ENCODE measurements around the gene PIM3.

The PIM3 gene

DNA sequence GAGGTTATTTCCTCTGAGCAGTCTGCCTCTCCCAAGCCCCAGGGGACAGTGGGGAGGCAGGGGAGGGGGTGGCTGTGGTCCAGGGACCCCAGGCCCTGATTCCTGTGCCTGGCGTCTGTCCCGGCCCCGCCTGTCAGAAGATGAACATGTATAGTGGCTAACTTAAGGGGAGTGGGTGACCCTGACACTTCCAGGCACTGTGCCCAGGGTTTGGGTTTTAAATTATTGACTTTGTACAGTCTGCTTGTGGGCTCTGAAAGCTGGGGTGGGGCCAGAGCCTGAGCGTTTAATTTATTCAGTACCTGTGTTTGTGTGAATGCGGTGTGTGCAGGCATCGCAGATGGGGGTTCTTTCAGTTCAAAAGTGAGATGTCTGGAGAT lies 3.1 kb downstream of the PIM3 start:
- Histone ChIP-seq H3K36me3 (ENCODE audit: low read length) (no peaks in the 10 kb centered on the region; the same call in 1 of the 2 replicates), H3K4me2 (ENCODE audit: low read depth, low read length, poor library complexity, severe bottlenecking) (no peak overlapping the region), H3K79me2 (ENCODE audit: insufficient read depth, low read length) (peaks cover 31% of the 10 kb centered on the region), H3K9me3 (ENCODE audit: insufficient read depth, low read length) (no peaks in the 10 kb centered on the region), H2AFZ (ENCODE audit: low read depth, low read length, severe bottlenecking) (no peak overlapping the region), H3K4me3 (ENCODE audit: insufficient read depth, low read length, poor library complexity, severe bottlenecking) (no peak overlapping the region), H3K9ac (ENCODE audit: low read length) (no peak overlapping the region), H4K20me1 (ENCODE audit: low read depth, low read length) (peaks cover 3% of the 10 kb centered on the region; the same call in 1 of the 2 replicates), H3K9me2 (replicated peaks; ENCODE audit: insufficient read depth, low read length) (no peaks in the 10 kb centered on the region), H3K27me3 (ENCODE audit: low read length) (no peaks in the 10 kb centered on the region), H3F3A (ENCODE audit: insufficient read depth) (0 out of 2 replicates have a peak, but pooled peaks cover 4% of the 10 kb centered on the region), H3K27ac (ENCODE audit: low read depth, low read length) (no peak overlapping the region)
- no peak for TF ChIP-seq EZH2phosphoT487 (conservative IDR thresholded peaks at IDR 0.05; ENCODE audit: low read length)
- TF ChIP-seq, protein P1, sequence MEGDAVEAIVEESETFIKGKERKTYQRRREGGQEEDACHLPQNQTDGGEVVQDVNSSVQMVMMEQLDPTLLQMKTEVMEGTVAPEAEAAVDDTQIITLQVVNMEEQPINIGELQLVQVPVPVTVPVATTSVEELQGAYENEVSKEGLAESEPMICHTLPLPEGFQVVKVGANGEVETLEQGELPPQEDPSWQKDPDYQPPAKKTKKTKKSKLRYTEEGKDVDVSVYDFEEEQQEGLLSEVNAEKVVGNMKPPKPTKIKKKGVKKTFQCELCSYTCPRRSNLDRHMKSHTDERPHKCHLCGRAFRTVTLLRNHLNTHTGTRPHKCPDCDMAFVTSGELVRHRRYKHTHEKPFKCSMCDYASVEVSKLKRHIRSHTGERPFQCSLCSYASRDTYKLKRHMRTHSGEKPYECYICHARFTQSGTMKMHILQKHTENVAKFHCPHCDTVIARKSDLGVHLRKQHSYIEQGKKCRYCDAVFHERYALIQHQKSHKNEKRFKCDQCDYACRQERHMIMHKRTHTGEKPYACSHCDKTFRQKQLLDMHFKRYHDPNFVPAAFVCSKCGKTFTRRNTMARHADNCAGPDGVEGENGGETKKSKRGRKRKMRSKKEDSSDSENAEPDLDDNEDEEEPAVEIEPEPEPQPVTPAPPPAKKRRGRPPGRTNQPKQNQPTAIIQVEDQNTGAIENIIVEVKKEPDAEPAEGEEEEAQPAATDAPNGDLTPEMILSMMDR (IDR thresholded peaks at IDR 0.05; ENCODE audit: insufficient read depth, low read length, poor library complexity, severe bottlenecking) = no peak

DNA sequence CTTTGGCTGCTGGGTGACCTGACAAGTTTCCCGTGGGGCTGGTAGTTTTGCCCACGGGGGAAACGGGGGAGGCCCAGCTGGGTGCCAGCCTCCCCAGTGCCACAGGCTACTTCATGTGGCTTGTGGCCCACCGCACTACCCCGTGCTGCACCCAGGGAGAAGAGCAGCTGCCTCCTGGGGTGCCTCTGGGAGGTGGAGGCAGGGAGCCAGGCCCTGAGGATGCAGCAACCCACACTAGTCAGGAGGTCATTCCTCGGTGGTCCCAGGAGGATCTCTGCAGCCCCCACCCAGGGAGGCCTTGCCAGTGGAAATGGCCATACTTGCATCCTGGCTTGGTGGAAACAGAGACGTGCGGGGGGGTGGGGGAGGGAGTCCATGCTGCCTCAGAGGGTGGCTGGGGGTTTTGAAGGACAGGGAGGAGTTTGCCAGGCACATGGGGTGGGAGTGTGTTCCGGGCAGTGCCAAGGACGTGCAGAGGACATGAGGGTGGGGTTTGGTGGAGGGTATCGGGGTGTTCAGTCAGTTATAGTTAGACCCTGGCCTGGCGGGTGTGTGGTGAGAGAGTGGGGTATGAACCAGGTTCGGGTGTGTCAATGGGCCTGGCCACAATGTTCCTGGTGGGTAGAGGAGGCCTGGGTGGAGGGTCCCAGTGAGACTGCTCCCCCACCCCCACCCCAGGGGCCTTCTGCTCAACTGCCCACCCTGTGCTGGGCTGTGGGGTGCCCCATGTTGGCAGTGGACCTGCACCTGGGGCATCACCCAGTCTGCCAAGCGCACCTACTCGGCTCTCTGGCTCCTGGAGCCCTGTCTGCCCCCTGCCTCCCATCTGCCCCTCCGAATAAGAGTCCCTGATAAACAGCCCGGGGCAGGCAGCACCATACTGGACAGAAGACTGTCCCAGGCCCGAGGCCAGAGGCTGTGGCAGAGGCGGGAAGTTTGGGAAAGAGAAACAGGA lies 3.8 kb downstream of the PIM3 start:
- no peak overlapping the region for H3K4me2 ChIP-seq (ENCODE audit: low read depth, low read length, poor library complexity, severe bottlenecking)
- H2AFZ ChIP-seq (ENCODE audit: low read depth, low read length, severe bottlenecking) = no peak overlapping the region
- no peak overlapping the region for H3K4me3 ChIP-seq (ENCODE audit: insufficient read depth, low read length, poor library complexity, severe bottlenecking)
- H3K9ac ChIP-seq (ENCODE audit: low read length) = no peak overlapping the region
- no peaks in the 10 kb centered on the region for H3K27me3 ChIP-seq (ENCODE audit: low read length)
- no peak for TF ChIP-seq EZH2phosphoT487 (conservative IDR thresholded peaks at IDR 0.05; ENCODE audit: low read length)
- TF ChIP-seq, protein P1 (IDR thresholded peaks at IDR 0.05; ENCODE audit: insufficient read depth, low read length, poor library complexity, severe bottlenecking) = no peak
- no peaks in the 10 kb centered on the region for H3K9me2 ChIP-seq (replicated peaks; ENCODE audit: insufficient read depth, low read length)
- 0 out of 2 replicates have a peak, but pooled peaks cover 4% of the 10 kb centered on the region for H3F3A ChIP-seq (ENCODE audit: insufficient read depth)
- peaks cover 31% of the 10 kb centered on the region for H3K79me2 ChIP-seq (ENCODE audit: insufficient read depth, low read length)
- no peaks in the 10 kb centered on the region for H3K9me3 ChIP-seq (ENCODE audit: insufficient read depth, low read length)
- H3K36me3 ChIP-seq (ENCODE audit: low read length) = no peaks in the 10 kb centered on the region; the same call in 1 of the 2 replicates
- no peak overlapping the region for H3K27ac ChIP-seq (ENCODE audit: low read depth, low read length)
- peaks cover 3% of the 10 kb centered on the region; the same call in 1 of the 2 replicates for H4K20me1 ChIP-seq (ENCODE audit: low read depth, low read length)

DNA sequence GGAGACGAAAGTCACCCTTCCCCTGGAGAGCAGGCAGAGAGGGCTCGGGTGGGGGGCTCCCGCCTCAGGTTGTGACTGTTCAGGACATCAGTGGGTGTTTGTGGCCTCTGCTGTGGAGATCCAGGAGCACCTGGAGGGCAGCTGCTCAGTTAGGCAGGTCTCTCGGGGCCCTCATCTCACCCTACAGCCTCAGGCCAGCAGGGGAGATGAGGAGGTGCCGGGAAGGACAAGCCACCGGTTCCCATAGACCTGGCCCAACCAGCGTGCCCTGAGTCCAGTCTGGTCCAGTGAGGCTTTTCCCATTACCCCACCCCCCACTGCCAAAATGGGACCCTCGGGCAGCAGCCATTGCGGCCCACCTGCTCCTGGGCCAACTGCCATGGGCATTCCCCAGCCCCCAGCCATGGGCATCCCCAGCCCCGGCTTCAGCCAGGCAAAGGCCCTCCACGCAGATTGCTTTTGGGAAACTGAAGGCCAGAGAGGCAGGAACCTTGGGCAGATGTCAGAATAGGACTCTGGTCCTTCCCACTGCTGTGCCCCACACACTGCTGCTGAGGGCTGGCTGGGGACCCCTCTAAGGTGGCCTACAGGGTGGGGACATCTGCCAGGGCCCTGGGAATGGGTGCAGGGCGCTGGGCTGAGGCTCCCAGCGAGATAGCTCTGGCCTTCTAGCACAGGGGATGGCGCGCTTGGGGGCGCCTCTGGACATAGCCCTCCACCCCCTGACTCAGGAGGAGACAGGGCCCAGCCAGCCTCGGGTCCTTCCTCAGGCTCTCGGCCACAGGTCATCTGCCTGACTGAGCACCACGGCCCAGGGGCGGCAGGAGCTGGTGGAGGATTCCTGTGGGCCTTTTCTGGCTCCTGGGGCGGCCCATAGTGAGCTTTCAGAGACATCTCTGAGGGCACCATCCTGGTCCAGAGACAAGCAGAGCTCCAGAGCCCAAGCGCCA lies 4.8 kb downstream of the PIM3 start:
- H3K4me2 ChIP-seq (ENCODE audit: low read depth, low read length, poor library complexity, severe bottlenecking) = no peak overlapping the region

More for the DNA sequence above, 4.8 kb downstream of the PIM3 start:
- Histone ChIP-seq H3K79me2 (ENCODE audit: insufficient read depth, low read length) (peaks cover 31% of the 10 kb centered on the region), H3F3A (ENCODE audit: insufficient read depth) (peaks cover 5% of the 10 kb centered on the region; the same call in 1 of the 2 replicates), H3K27me3 (ENCODE audit: low read length) (no peaks in the 10 kb centered on the region), H3K27ac (ENCODE audit: low read depth, low read length) (no peak overlapping the region), H3K4me3 (ENCODE audit: insufficient read depth, low read length, poor library complexity, severe bottlenecking) (no peak overlapping the region), H3K9ac (ENCODE audit: low read length) (no peak overlapping the region), H4K20me1 (ENCODE audit: low read depth, low read length) (peaks cover 3% of the 10 kb centered on the region; the same call in 1 of the 2 replicates), H2AFZ (ENCODE audit: low read depth, low read length, severe bottlenecking) (no peak overlapping the region), H3K9me3 (ENCODE audit: insufficient read depth, low read length) (no peaks in the 10 kb centered on the region), H3K9me2 (replicated peaks; ENCODE audit: insufficient read depth, low read length) (no peaks in the 10 kb centered on the region), H3K36me3 (ENCODE audit: low read length) (no peaks in the 10 kb centered on the region; the same call in 1 of the 2 replicates)
- TF ChIP-seq, protein P1 (IDR thresholded peaks at IDR 0.05; ENCODE audit: insufficient read depth, low read length, poor library complexity, severe bottlenecking) = no peak
- no peak for TF ChIP-seq EZH2phosphoT487 (conservative IDR thresholded peaks at IDR 0.05; ENCODE audit: low read length)

All from SU-DHL-6 (cell line).